ENCODE data around the gene FAM167B.

The FAM167B gene

DNA sequence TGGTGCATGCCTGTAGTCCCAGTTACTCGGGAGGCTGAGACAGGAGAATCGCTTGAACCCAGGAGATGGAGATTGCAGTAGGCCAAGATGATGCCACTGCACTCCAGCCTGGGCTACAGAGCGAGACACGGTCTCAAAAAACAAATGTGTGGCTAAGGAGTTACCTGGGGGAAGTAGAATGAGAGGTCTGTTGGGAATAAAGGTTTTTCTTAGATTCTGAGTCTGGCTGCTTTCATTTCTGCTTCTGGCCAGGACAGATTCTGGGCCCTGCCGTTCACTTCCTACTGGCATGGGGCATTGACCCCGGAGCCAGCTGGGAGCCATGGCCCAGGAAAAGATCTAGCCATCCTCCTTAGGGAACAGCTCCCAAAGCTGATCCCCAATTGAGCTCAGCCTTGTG lies 38.6 kb upstream of the FAM167B start:
- Histone ChIP-seq H3K4me1 (ENCODE audit: insufficient read depth, low read length) (0 out of 2 replicates have a peak, but pooled peaks cover 3% of the 10 kb centered on the region), H3K27ac (ENCODE audit: low read length) (no peak overlapping the region), H3K27me3 (ENCODE audit: insufficient read depth, low read length) (peaks cover 17% of the 10 kb centered on the region), H3K36me3 (ENCODE audit: insufficient read depth, low read depth, low read length) (peaks cover 13% of the 10 kb centered on the region), H3K9ac (ENCODE audit: low read depth, low read length) (no peak overlapping the region), H3K4me3 (ENCODE audit: low read length) (no peak overlapping the region), H3K9me3 (ENCODE audit: insufficient read depth, low read depth, low read length) (no peaks in the 10 kb centered on the region)

DNA sequence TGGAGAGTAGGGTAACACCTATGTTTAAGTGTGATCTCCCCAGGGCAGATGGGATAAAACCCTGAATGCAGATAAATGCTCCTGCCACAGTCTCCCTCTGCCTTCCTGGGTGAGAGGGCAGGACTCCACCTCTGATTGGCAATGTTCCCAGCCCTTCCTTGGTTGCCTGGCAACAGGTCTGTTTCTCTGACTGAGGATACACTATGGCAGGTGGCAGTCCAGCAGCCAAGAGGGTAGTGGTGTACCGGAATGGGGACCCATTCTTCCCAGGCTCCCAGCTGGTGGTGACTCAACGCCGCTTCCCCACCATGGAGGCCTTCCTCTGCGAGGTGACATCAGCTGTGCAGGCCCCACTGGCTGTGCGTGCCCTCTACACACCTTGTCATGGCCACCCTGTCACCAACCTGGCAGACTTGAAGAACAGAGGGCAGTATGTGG lies 38.1 kb upstream of the FAM167B start, which contains the start of gene DCDC2B:
TSS of gene DCDC2B (plus strand) at position 199 of the 438 bp plus-strand sequence. CDS start at position 204, 5 bp downstream.
- H3K4me1 ChIP-seq (ENCODE audit: insufficient read depth, low read length) = 0 out of 2 replicates have a peak, but pooled peaks cover 3% of the 10 kb centered on the region
- peaks cover 13% of the 10 kb centered on the region for H3K27me3 ChIP-seq (ENCODE audit: insufficient read depth, low read length)
- H3K36me3 ChIP-seq (ENCODE audit: insufficient read depth, low read depth, low read length) = peaks cover 13% of the 10 kb centered on the region
- no peak within 1 kb of the TSS for H3K9ac ChIP-seq (ENCODE audit: low read depth, low read length)
- H3K9me3 ChIP-seq (ENCODE audit: insufficient read depth, low read depth, low read length) = no peaks in the 10 kb centered on the region
- H3K4me3 ChIP-seq (ENCODE audit: low read length) = no peak within 1 kb of the TSS
- no peak within 1 kb of the TSS for H3K27ac ChIP-seq (ENCODE audit: low read length)

DNA sequence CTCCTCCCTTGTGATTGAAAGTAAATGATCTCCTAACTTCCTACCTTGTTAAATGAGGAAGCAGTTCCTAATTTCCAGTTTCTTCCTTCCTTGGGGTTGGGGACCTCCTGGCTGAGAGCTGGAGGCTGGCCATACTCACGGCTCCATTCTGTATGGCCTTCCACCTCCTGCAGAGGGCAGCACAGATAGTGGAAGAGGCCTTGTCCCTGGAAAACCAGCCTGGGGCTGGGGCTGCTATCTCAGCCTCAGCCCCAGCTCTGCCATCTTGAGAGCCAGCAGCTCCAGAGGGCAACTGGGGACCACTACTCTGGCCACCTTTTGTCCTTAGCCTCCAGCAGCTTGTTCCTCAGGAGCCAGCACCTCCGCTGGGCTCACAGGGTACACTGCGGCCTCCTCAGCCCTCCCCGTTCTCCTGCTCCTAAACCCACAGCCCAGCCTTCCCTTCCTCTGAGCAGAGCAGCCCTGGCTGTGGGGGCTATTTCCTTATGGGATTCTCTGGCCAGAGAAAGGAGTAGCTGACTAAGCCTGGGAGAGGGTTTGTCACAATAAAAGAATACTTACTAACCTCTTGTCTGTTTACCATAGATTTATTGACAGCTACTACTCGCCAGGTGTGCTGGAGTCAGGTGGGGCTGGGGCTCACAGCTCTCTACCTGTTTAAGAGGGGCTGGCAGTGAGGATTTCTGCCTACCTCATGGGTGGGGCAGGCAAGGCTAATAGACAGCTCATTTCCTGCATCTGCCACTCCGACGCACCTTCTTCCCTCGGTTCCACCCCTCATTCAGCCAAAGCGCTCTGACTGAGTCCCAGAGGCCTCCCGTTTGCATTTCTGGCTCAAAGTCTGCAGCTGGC lies 31.2 kb upstream of the FAM167B start:
- Histone ChIP-seq H3K27ac (ENCODE audit: low read length) (no peak overlapping the region), H3K36me3 (ENCODE audit: insufficient read depth, low read depth, low read length) (peaks cover 24% of the 10 kb centered on the region), H3K4me3 (ENCODE audit: low read length) (no peak overlapping the region), H3K9ac (ENCODE audit: low read depth, low read length) (no peak overlapping the region), H3K4me1 (ENCODE audit: insufficient read depth, low read length) (peaks cover 3% of the 10 kb centered on the region; the same call in 1 of the 2 replicates), H3K9me3 (ENCODE audit: insufficient read depth, low read depth, low read length) (no peaks in the 10 kb centered on the region), H3K27me3 (ENCODE audit: insufficient read depth, low read length) (no peaks in the 10 kb centered on the region)

DNA sequence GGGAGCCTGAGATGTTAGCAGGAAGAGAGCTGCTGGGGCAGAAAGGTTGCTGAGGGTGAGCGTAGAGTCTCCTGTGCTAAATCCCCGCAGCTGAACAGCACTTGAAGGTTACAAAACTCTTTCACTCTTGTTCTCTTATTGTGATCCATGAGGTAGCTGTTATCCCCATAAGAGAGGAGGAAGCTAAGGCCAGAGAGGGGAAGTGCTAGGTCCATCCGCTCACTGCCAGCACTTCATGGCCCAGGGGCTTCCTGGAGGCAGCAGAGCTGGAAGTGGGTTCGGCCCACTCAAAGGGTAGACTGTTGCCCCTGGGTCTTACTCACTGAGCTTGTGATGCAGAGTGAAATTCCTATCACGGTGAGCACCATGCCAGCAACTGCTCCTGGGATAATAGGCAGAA lies 30.5 kb upstream of the FAM167B start:
- H3K9me3 ChIP-seq (ENCODE audit: insufficient read depth, low read depth, low read length) = no peaks in the 10 kb centered on the region
- H3K9ac ChIP-seq (ENCODE audit: low read depth, low read length) = no peak overlapping the region
- H3K4me3 ChIP-seq (ENCODE audit: low read length) = no peak overlapping the region
- peaks cover 8% of the 10 kb centered on the region; the same call in 1 of the 2 replicates for H3K4me1 ChIP-seq (ENCODE audit: insufficient read depth, low read length)
- peaks cover 24% of the 10 kb centered on the region for H3K36me3 ChIP-seq (ENCODE audit: insufficient read depth, low read depth, low read length)
- H3K27me3 ChIP-seq (ENCODE audit: insufficient read depth, low read length) = no peaks in the 10 kb centered on the region
- no peak overlapping the region for H3K27ac ChIP-seq (ENCODE audit: low read length)

DNA sequence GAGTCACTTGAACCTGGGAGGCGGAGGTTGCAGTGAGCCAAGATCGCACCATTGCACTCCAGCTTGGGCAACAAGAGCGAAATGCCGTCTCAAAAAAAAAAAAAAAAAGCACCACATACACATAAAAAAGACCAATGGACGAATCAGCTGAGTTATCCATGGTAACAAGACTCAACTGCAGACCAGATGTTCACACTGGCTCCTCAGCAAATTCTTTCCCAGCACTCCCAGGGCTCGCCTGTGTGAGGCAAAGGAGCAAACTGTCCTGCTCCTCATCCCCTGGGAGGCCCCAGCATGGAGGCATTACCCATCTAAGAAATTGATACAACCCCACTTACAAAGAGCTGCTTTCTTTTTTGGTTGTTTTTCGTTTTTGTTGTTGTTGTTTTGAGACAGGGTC lies 28.0 kb upstream of the FAM167B start:
- no peaks in the 10 kb centered on the region for H3K9me3 ChIP-seq (ENCODE audit: insufficient read depth, low read depth, low read length)
- H3K27me3 ChIP-seq (ENCODE audit: insufficient read depth, low read length) = no peaks in the 10 kb centered on the region
- peaks cover 30% of the 10 kb centered on the region for H3K36me3 ChIP-seq (ENCODE audit: insufficient read depth, low read depth, low read length)
- no peak overlapping the region for H3K4me3 ChIP-seq (ENCODE audit: low read length)
- H3K4me1 ChIP-seq (ENCODE audit: insufficient read depth, low read length) = peaks cover 8% of the 10 kb centered on the region; the same call in 1 of the 2 replicates
- no peak overlapping the region for H3K9ac ChIP-seq (ENCODE audit: low read depth, low read length)
- no peak overlapping the region for H3K27ac ChIP-seq (ENCODE audit: low read length)

DNA sequence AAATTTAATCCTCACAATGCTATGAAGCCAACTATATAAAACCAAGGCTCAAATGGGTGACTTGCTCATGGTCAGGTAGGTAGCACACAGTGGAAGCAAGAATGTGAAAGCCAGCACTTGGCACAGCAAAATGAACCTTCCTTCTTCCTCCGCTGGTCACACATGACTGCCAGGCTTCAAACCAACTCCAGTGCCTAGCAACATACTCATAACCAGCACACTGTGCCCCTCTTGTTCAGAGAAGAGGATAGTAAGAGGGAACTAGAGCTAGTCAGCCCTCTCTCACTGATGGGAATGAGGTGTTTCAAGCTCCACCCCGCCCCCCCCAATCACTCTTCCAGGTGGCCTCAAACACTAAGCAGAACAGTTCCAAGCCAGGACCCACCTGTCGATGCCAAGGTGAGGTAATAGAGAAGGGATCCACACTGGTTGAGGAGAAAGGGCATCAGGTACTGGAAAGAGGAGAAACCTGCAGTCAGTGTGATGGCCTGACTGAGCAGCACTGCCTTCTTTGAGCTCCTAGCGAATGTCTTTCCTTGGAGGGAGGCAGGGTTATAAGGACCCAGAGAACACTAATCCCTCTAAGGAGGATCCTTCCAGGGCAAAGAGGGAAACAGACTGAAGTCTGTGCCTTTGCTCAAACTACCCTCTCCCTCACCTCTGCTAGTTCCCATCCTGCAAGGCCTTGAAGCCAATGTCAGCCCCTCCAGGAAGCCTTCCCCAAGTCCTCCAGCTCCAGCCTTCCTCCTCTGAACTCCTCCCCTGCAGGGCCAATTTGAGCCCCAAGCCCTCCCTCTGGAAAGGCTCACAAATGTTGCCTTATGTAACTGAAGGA lies 26.1 kb upstream of the FAM167B start:
- Histone ChIP-seq H3K9ac (ENCODE audit: low read depth, low read length) (peak overlapping the region; percentile 98), H3K27ac (ENCODE audit: low read length) (no peak overlapping the region)

DNA sequence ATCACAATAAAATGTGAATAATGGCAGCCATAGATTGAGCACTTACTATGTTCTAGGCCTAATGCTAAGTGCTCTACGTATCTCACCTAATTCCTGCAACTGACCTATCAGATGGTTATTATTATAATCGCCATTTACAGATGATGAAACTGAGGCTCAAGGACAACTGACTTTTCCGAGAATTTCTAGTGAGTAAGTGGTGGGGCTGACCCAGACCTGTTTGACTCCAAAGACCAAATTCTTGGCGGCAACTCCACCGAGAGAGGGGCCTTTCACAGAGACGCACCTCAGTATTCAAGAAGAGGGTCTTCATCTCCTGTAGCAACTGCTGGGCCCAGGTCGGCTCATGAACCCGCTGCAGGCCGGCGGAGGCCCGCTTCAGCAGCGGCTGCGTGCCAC lies 25.4 kb upstream of the FAM167B start:
- Histone ChIP-seq H3K9me3 (ENCODE audit: insufficient read depth, low read depth, low read length) (no peaks in the 10 kb centered on the region), H3K36me3 (ENCODE audit: insufficient read depth, low read depth, low read length) (peaks cover 37% of the 10 kb centered on the region), H3K27ac (ENCODE audit: low read length) (no peak overlapping the region)

More for the DNA sequence above, 26.1 kb upstream of the FAM167B start:
- Histone ChIP-seq H3K27me3 (ENCODE audit: insufficient read depth, low read length) (no peaks in the 10 kb centered on the region), H3K9me3 (ENCODE audit: insufficient read depth, low read depth, low read length) (no peaks in the 10 kb centered on the region), H3K4me3 (ENCODE audit: low read length) (peak overlapping the region; percentile 99), H3K36me3 (ENCODE audit: insufficient read depth, low read depth, low read length) (peaks cover 35% of the 10 kb centered on the region), H3K4me1 (ENCODE audit: insufficient read depth, low read length) (peaks cover 8% of the 10 kb centered on the region; the same call in 1 of the 2 replicates)

DNA sequence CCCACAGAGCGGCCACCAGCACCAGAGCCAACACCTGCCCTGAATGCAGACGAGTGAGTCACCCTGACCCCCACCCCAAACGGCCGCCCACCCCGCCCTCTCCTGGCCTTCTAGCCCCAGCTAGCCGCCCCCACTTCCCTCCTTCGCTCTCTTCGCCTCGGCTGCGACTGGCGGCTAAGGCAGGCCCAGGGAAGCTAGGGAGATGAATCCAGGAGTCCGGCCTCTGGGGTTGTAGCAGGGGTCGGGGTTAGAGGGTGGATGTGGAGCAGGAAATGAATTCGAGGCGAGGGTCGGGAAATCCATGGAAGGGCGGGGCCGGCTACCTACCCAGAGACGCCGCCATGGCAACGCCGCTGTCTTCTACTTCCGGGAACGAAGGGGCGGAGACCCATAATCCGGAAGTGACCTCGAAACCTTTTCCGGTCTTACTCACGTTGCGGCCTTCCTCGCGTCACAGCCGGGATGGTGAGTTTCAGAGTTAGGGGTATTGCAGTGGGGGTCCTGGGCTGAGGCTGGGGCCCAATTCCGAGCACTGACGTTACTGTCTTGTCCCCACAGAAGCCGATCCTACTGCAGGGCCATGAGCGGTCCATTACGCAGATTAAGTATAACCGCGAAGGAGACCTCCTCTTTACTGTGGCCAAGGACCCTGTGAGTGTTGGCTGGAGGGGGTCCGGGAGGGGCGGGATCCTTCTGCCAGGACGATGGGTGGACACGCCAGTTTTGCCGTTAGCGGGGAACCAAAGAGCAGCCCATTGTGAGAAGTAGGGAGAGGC lies 24.9 kb upstream of the FAM167B start, which contains the start of the genes EIF3I and TMEM234:
TSS of gene EIF3I (plus strand) at position 428 of the 776 bp plus-strand sequence. CDS start at position 463, 35 bp downstream.
TSS of gene TMEM234 (minus strand) at position 374 of the 776 bp plus-strand sequence. CDS start at position 343, 31 bp downstream.
- Histone ChIP-seq H3K27me3 (ENCODE audit: insufficient read depth, low read length) (no peaks in the 10 kb centered on the region), H3K36me3 (ENCODE audit: insufficient read depth, low read depth, low read length) (peaks cover 37% of the 10 kb centered on the region), H3K27ac (ENCODE audit: low read length) (peak within 1 kb of the TSS; percentile 82), H3K9ac (ENCODE audit: low read depth, low read length) (peak within 1 kb of the TSS; percentile 98), H3K9me3 (ENCODE audit: insufficient read depth, low read depth, low read length) (no peaks in the 10 kb centered on the region), H3K4me1 (ENCODE audit: insufficient read depth, low read length) (peaks cover 8% of the 10 kb centered on the region; the same call in 1 of the 2 replicates), H3K4me3 (ENCODE audit: low read length) (peak within 1 kb of the TSS; percentile 99)

More for the DNA sequence above, 25.4 kb upstream of the FAM167B start:
- Histone ChIP-seq H3K9ac (ENCODE audit: low read depth, low read length) (peak overlapping the region; percentile 98), H3K4me1 (ENCODE audit: insufficient read depth, low read length) (peaks cover 8% of the 10 kb centered on the region; the same call in 1 of the 2 replicates), H3K27me3 (ENCODE audit: insufficient read depth, low read length) (no peaks in the 10 kb centered on the region), H3K4me3 (ENCODE audit: low read length) (peak overlapping the region; percentile 99)

DNA sequence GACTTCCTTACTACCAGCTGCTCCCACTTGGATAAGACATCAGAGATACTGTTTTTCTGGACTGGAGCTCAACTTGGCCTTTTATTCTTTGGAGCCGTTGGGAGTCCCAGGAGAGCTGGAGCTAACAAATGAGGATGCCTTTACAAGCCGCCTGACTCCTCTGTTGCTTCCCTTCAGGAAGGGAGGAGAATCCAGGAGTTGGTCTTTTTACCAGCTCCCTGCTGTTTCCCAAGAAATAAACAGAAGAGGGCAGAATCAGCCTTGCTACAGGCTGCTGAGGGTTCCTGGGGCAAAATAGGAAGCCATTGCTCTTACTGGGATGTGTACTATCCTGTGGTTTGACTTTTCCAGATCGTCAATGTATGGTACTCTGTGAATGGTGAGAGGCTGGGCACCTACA lies 23.3 kb upstream of the FAM167B start:
- no peak overlapping the region for H3K27ac ChIP-seq (ENCODE audit: low read length)
- H3K9me3 ChIP-seq (ENCODE audit: insufficient read depth, low read depth, low read length) = no peaks in the 10 kb centered on the region

DNA sequence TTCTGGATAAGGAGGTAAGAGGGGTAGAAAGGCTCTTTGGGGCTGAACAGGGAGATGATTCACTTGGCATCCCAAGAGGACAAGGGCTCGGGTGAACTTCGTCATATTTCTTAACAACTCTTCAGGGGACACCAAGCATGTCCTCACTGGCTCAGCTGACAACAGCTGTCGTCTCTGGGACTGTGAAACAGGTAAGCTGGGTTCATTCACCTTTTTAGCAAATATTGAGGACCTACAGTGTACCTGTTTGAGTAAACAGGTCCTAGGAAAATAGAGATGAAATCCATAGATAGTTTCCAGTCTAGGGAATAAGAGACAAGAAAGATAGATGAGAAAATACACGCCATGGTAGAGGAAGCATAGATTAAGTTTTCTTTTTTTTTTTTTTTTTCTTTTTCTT lies 22.7 kb upstream of the FAM167B start:
- H3K9me3 ChIP-seq (ENCODE audit: insufficient read depth, low read depth, low read length) = no peaks in the 10 kb centered on the region
- H3K27me3 ChIP-seq (ENCODE audit: insufficient read depth, low read length) = no peaks in the 10 kb centered on the region
- peaks cover 8% of the 10 kb centered on the region; the same call in 1 of the 2 replicates for H3K4me1 ChIP-seq (ENCODE audit: insufficient read depth, low read length)
- no peak overlapping the region for H3K27ac ChIP-seq (ENCODE audit: low read length)
- H3K9ac ChIP-seq (ENCODE audit: low read depth, low read length) = no peak overlapping the region
- peaks cover 54% of the 10 kb centered on the region for H3K36me3 ChIP-seq (ENCODE audit: insufficient read depth, low read depth, low read length)
- no peak overlapping the region for H3K4me3 ChIP-seq (ENCODE audit: low read length)

More for the DNA sequence above, 23.3 kb upstream of the FAM167B start:
- peaks cover 49% of the 10 kb centered on the region for H3K36me3 ChIP-seq (ENCODE audit: insufficient read depth, low read depth, low read length)
- H3K4me1 ChIP-seq (ENCODE audit: insufficient read depth, low read length) = peaks cover 8% of the 10 kb centered on the region; the same call in 1 of the 2 replicates
- H3K27me3 ChIP-seq (ENCODE audit: insufficient read depth, low read length) = no peaks in the 10 kb centered on the region
- peak overlapping the region; percentile 33; the same call in 1 of the 2 replicates for H3K4me3 ChIP-seq (ENCODE audit: low read length)
- H3K9ac ChIP-seq (ENCODE audit: low read depth, low read length) = no peak overlapping the region; the same call in 1 of the 2 replicates

Measured in iPS-20b (cell line).